Cardiac septum (tissue), 1 donor: Measurements from ENCODE around the gene PLD3. TPM values are rescaled to one million over a fixed set of nuclear protein-coding genes. Genes with fewer than 3 reads are reported as not detected.

Source experiments
- DNase-seq: peaks from one replicate; pipeline ENCODE4 v3.0.0-alpha.2; 2020; ENCODE audit warnings: low spot score
- intact Hi-C: fragments of 100-400 bp; cut with DNase I; formaldehyde crosslinking; loops from one replicate; pipeline ENCODE4 v1.14.0; 2022
- long read RNA-seq: library from polyadenylated mRNA; unstranded; transcript quantifications from one replicate; pipeline ENCODE4 v2.0.0, GENCODE V29; 2021
- total RNA-seq: library from RNA; stranded (reverse); fragmentation: NEBNext Ultra II Directional; extraction: Animal tissue kit (Norgen Biotek cat#: 25700); gene quantifications from one replicate; pipeline ENCODE4 v1.2.1, GENCODE V29; 2021
- donor health status: DM: no; HTN: no; CAD: no.

PLD3 gene
- 163 TPM for total RNA-seq
- long read RNA-seq, transcript PLD3-213 (3 exons, 750 nt) = minor isoform, 8 of 194 reads
- long read RNA-seq, transcript PLD3-207 (13 exons, 2,140 nt) = major isoform, 9 of 194 reads
- long read RNA-seq, partial matches to known transcripts = 48 of 194 reads
- long read RNA-seq, other reads (novel, unspliced or antisense) = 119 of 194 reads

GRCh38 chr19:40348125-40348913 is at the start of gene PLD3, which contains the start of gene C19orf47:
Gene PLD3, plus strand, starts transcription at chr19:40348695. Its CDS starts 17,789 bp downstream, at chr19:40366484.
Gene C19orf47, minus strand, starts transcription at chr19:40348397. Its CDS starts 6,540 bp downstream, at chr19:40341857.
- DNase-seq = peak; percentile 100
- intact Hi-C loops = no loop called here

- intact Hi-C loops = loop anchor here (5.0 to 10.0 kb wide), 2 partner anchors 302 to 334 kb away; partner anchors contain the start of gene LTBP4
- no peak for DNase-seq
Observed at GRCh38 chr19:40300668-40301067, 47.8 kb upstream of the PLD3 start.

GRCh38 chr19:40302224-40303011 is 46.1 kb upstream of the PLD3 start:
- DNase-seq = no peak
- intact Hi-C loops = loop anchor here (5.0 to 10.0 kb wide), 2 partner anchors 300 to 332 kb away; partner anchors contain the start of gene LTBP4

GRCh38 chr19:40303765-40304164 is 44.7 kb upstream of the PLD3 start:
- no peak for DNase-seq
- intact Hi-C loops = loop anchor here (5.0 to 10.0 kb wide), 2 partner anchors 299 to 331 kb away; partner anchors contain the start of gene LTBP4

GRCh38 chr19:40304306-40304705 is 44.2 kb upstream of the PLD3 start:
- no peak for DNase-seq
- intact Hi-C loops = loop anchor here (5.0 to 10.0 kb wide), 2 partner anchors 298 to 330 kb away; partner anchors contain the start of gene LTBP4

- no peak for DNase-seq
Observed at GRCh38 chr19:40305403-40305802, 43.1 kb upstream of the PLD3 start.

GRCh38 chr19:40309666-40310065 is 38.8 kb upstream of the PLD3 start:
- intact Hi-C loops = loop anchor here (10.0 kb wide), 1 partner anchor 325 kb away; no protein-coding TSS in a partner anchor
- no peak for DNase-seq

More at GRCh38 chr19:40305403-40305802, 43.1 kb upstream of the PLD3 start:
- intact Hi-C loops = loop anchor here (10.0 kb wide), 1 partner anchor 329 kb away; no protein-coding TSS in a partner anchor

- intact Hi-C loops = no loop called here
- no peak for DNase-seq
Observed at GRCh38 chr19:40312533-40312932, 36.0 kb upstream of the PLD3 start.

GRCh38 chr19:40313229-40313983 is 35.1 kb upstream of the PLD3 start:
- intact Hi-C loops = no loop called here
- DNase-seq = no peak

GRCh38 chr19:40314656-40315055 is 33.8 kb upstream of the PLD3 start:
- intact Hi-C loops = no loop called here
- no peak for DNase-seq

GRCh38 chr19:40315812-40316470 is 32.6 kb upstream of the PLD3 start:
- no peak for DNase-seq
- intact Hi-C loops = no loop called here

GRCh38 chr19:40317338-40317737 is 31.2 kb upstream of the PLD3 start:
- no peak for DNase-seq
- intact Hi-C loops = no loop called here

- intact Hi-C loops = no loop called here
- DNase-seq = peak; percentile 69
Observed at GRCh38 chr19:40320558-40320935, 27.9 kb upstream of the PLD3 start.

- intact Hi-C loops = no loop called here
- no peak for DNase-seq
Observed at GRCh38 chr19:40321076-40321475, 27.4 kb upstream of the PLD3 start.

GRCh38 chr19:40321566-40322270 is 26.8 kb upstream of the PLD3 start:
- intact Hi-C loops = no loop called here
- no peak for DNase-seq

- intact Hi-C loops = no loop called here
Observed at GRCh38 chr19:40322271-40322610, 26.3 kb upstream of the PLD3 start.

GRCh38 chr19:40322951-40323615 is 25.4 kb upstream of the PLD3 start:
- intact Hi-C loops = no loop called here
- DNase-seq = peak; percentile 19

More at GRCh38 chr19:40322271-40322610, 26.3 kb upstream of the PLD3 start:
- DNase-seq = no peak

GRCh38 chr19:40323705-40324104 is 24.8 kb upstream of the PLD3 start:
- intact Hi-C loops = no loop called here

More at GRCh38 chr19:40323705-40324104, 24.8 kb upstream of the PLD3 start:
- DNase-seq = no peak
